HG03457 (cell line): ENCODE data around the gene MINAR1.

Experiments
- ATAC-seq: cut with Tn5 transposase; IDR thresholded peaks from one replicate; pipeline ENCODE4 v1.9.1; 2021; ENCODE audit warnings: moderate number of reproducible peaks; ENCODE audit not compliant: unreplicated experiment

Gene MINAR1

GRCh38 chr15:79430901-79431635 lies 1.1 kb upstream of the MINAR1 start:
- ATAC-seq: no peak

GRCh38 chr15:79432345-79433275 lies 474 bp downstream of the MINAR1 start:
- ATAC-seq: no peak

GRCh38 chr15:79433276-79433990 lies 1.3 kb downstream of the MINAR1 start:
- ATAC-seq: no peak

- ATAC-seq: no peak
Measured at GRCh38 chr15:79434361-79434760, 2.2 kb downstream of the MINAR1 start.

GRCh38 chr15:79436037-79436780 lies 4.1 kb downstream of the MINAR1 start:
- no peak for ATAC-seq

GRCh38 chr15:79437275-79438000 lies 5.3 kb downstream of the MINAR1 start:
- ATAC-seq: no peak

- ATAC-seq: no peak
Measured at GRCh38 chr15:79439236-79439635, 7.1 kb downstream of the MINAR1 start.

- no peak for ATAC-seq
Measured at GRCh38 chr15:79440355-79440908, 8.3 kb downstream of the MINAR1 start.

- no peak for ATAC-seq
Measured at GRCh38 chr15:79442911-79443310, 10.8 kb downstream of the MINAR1 start.

- ATAC-seq: no peak
Measured at GRCh38 chr15:79447060-79447459, 14.9 kb downstream of the MINAR1 start.

GRCh38 chr15:79450648-79451047 lies 18.5 kb downstream of the MINAR1 start:
- no peak for ATAC-seq

- ATAC-seq: no peak
Measured at GRCh38 chr15:79451361-79451999, 19.3 kb downstream of the MINAR1 start.

GRCh38 chr15:79452244-79453051 lies 20.3 kb downstream of the MINAR1 start:
- no peak for ATAC-seq

GRCh38 chr15:79453446-79453845 lies 21.3 kb downstream of the MINAR1 start:
- no peak for ATAC-seq

GRCh38 chr15:79454063-79454462 lies 21.9 kb downstream of the MINAR1 start:
- no peak for ATAC-seq

GRCh38 chr15:79455361-79455760 lies 23.2 kb downstream of the MINAR1 start:
- no peak for ATAC-seq

- ATAC-seq: no peak
Measured at GRCh38 chr15:79455943-79456342, 23.8 kb downstream of the MINAR1 start.

GRCh38 chr15:79458491-79458890 lies 26.4 kb downstream of the MINAR1 start:
- ATAC-seq: no peak
